ENCODE measurements around the gene DENND4A.

- TF ChIP-seq, protein P1, sequence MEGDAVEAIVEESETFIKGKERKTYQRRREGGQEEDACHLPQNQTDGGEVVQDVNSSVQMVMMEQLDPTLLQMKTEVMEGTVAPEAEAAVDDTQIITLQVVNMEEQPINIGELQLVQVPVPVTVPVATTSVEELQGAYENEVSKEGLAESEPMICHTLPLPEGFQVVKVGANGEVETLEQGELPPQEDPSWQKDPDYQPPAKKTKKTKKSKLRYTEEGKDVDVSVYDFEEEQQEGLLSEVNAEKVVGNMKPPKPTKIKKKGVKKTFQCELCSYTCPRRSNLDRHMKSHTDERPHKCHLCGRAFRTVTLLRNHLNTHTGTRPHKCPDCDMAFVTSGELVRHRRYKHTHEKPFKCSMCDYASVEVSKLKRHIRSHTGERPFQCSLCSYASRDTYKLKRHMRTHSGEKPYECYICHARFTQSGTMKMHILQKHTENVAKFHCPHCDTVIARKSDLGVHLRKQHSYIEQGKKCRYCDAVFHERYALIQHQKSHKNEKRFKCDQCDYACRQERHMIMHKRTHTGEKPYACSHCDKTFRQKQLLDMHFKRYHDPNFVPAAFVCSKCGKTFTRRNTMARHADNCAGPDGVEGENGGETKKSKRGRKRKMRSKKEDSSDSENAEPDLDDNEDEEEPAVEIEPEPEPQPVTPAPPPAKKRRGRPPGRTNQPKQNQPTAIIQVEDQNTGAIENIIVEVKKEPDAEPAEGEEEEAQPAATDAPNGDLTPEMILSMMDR (IDR thresholded peaks at IDR 0.05; ENCODE audit: insufficient read depth, low read length, poor library complexity, severe bottlenecking): no peak
- no peak for TF ChIP-seq EZH2phosphoT487 (conservative IDR thresholded peaks at IDR 0.05; ENCODE audit: low read length)
Measured at GRCh38 chr15:65777843-65778242, 14.2 kb downstream of the DENND4A start.
